ENCODE results near the gene MAPK14. TPM values are rescaled to one million over a fixed set of nuclear protein-coding genes. Genes with fewer than 3 reads are reported as not detected.
A peak's percentile ranks its signal among the peaks of the same experiment; 100 is the strongest.

MAPK14 gene
- total RNA-seq, 3 donors from 2014 or later (not counting 1 experiment from before 2014, with no cell fraction given), result 68.0 to 106 (median 84.5) TPM

- Histone ChIP-seq H3K4me1 (ENCODE audit: control insufficient read depth, insufficient read depth, low read length) (peaks cover 45% of the 10 kb centered on the region), H3K4me3 (ENCODE audit: low read length) (no peak overlapping the region), H3K27me3 (ENCODE audit: control insufficient read depth, insufficient read depth, low read length) (no peaks in the 10 kb centered on the region), H3K9me3 (ENCODE audit: control insufficient read depth, insufficient read depth, low read length) (no peaks in the 10 kb centered on the region), H3K36me3 (ENCODE audit: control insufficient read depth, insufficient read depth, low read length) (peaks cover 9% of the 10 kb centered on the region), H3K27ac (ENCODE audit: low read length) (peak overlapping the region; percentile 78)
- intact Hi-C loops (cut with micrococcal nuclease), result loop anchor here (2.0 kb wide), 1 partner anchor 98 kb away; the partner anchor contains the start of gene BRPF3
- H3K27ac Mint-ChIP-seq, result peak overlapping the region; percentile 92 to 96
- H3K36me3 Mint-ChIP-seq, result no peaks in the 10 kb centered on the region
- no peak for DNase-seq
- H3K9me3 Mint-ChIP-seq, result no peaks in the 10 kb centered on the region
- no peak for ATAC-seq
- H3K4me1 Mint-ChIP-seq, result peaks cover 71 to 73% of the 10 kb centered on the region in 2 donors
- H3K4me3 Mint-ChIP-seq, result peak overlapping the region; percentile 84
- 72% methylated on average over 2 of the region's 3 CpGs for WGBS (ENCODE audit: insufficient coverage)
- no peaks in the 10 kb centered on the region for H3K27me3 Mint-ChIP-seq (ENCODE audit: low read depth in 2 of 2)
- TF ChIP-seq CTCF (IDR thresholded peaks at IDR 0.05), result no peak
Observed at GRCh38 chr6:36098253-36098919, 70.8 kb downstream of the MAPK14 start.

DNA sequence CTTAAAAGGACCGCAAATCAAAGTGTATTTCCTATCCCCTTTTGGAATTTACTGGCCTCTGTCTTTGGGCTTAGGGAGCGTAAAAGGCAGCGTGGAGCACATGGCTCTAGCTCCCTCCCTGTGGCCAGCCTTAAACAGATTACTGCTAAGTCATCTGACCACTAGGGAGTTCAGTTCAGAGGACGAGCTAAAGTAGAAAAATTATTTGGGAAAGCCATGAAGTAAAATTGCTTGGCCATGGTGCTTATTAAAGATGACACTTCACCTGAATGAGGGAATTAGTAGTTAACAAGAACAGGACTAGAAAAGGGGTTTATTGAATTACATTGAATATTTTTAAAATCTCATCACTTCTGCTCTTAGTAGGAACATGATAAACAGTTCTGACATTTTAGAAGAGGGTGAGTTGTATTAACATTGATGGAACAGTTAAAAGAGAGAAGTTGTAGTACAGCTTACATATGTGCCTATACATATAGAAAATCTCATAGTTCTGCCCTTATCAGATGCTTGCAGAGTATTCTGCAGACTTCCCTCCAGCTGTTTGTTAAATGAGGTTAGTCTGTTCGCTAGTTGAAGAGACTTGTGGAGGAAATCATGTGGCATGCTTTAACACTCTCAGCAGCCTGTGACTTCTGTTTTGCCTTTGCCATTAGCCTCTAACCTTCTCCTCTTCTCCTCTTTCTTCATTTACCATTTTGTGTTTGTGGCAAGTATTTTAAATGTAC, 71.5 kb downstream of the MAPK14 start:
- Mint-ChIP-seq H3K4me3 (peak overlapping the region; percentile 84), H3K36me3 (no peaks in the 10 kb centered on the region), H3K4me1 (peaks cover 76 to 77% of the 10 kb centered on the region in 2 donors), H3K27ac (peak overlapping the region; percentile 92 to 96), H3K9me3 (no peaks in the 10 kb centered on the region), H3K27me3 (ENCODE audit: low read depth in 2 of 2) (no peaks in the 10 kb centered on the region)
- peaks cover 16% of the 10 kb centered on the region for H3K36me3 ChIP-seq (ENCODE audit: control insufficient read depth, insufficient read depth, low read length)
- H3K4me3 ChIP-seq (ENCODE audit: low read length), result no peak overlapping the region
- TF ChIP-seq CTCF (IDR thresholded peaks at IDR 0.05), result no peak
- H3K27me3 ChIP-seq (ENCODE audit: control insufficient read depth, insufficient read depth, low read length), result no peaks in the 10 kb centered on the region
- peaks cover 46% of the 10 kb centered on the region for H3K4me1 ChIP-seq (ENCODE audit: control insufficient read depth, insufficient read depth, low read length)
- intact Hi-C loops (cut with micrococcal nuclease), result loop anchor here (2.0 kb wide), 1 partner anchor 98 kb away; the partner anchor contains the start of gene BRPF3
- ATAC-seq (peak; percentile 50 to 76 (median 62)), DNase-seq (peak in 1 of 2 donors; percentile 55)
- 65% methylated on average over 4 of the region's 5 CpGs for WGBS (ENCODE audit: insufficient coverage)
- no peaks in the 10 kb centered on the region for H3K9me3 ChIP-seq (ENCODE audit: control insufficient read depth, insufficient read depth, low read length)
- peak overlapping the region; percentile 78 for H3K27ac ChIP-seq (ENCODE audit: low read length)

DNA sequence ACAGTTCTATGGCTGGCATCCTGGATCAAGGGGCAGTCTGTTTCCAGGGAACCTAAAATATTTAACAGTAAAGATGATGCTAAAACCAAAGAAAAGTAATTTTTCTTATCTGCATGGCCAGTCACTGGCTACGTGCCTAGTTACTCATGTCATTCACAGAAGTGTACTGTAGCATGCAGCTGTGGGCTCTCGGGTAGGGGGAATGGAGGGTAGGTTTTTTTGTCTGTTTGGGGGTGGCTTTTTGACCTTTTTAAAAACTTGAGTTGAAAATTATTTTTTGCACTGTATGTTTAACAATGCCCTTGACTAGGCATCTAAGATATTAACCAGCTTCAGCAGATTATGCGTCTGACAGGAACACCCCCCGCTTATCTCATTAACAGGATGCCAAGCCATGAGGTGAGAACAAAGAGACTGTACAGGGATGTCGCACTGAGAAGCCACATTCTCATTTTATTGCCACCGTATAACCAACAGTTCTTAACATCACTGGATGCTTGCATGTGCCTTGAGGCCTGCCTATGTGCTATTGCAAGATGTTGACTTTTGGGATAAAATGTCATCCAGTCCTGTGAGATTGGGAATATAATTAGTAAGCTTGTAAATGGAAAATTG, 72.4 kb downstream of the MAPK14 start:
- DNase-seq (peak in 1 of 2 donors; percentile 81), ATAC-seq (peak; percentile 80 to 89 (median 87))
- H3K36me3 Mint-ChIP-seq, result no peaks in the 10 kb centered on the region
- 12% methylated on average over 6 of the region's 6 CpGs for WGBS (ENCODE audit: insufficient coverage)
- no peaks in the 10 kb centered on the region for H3K27me3 Mint-ChIP-seq (ENCODE audit: low read depth in 2 of 2)
- Histone ChIP-seq H3K27me3 (ENCODE audit: control insufficient read depth, insufficient read depth, low read length) (no peaks in the 10 kb centered on the region), H3K9me3 (ENCODE audit: control insufficient read depth, insufficient read depth, low read length) (no peaks in the 10 kb centered on the region), H3K4me1 (ENCODE audit: control insufficient read depth, insufficient read depth, low read length) (peaks cover 46% of the 10 kb centered on the region), H3K4me3 (ENCODE audit: low read length) (no peak overlapping the region), H3K27ac (ENCODE audit: low read length) (peak overlapping the region; percentile 78), H3K36me3 (ENCODE audit: control insufficient read depth, insufficient read depth, low read length) (peaks cover 18% of the 10 kb centered on the region)
- intact Hi-C loops (cut with micrococcal nuclease), result loop anchor here (1.0 to 2.0 kb wide), 3 partner anchors 15 to 97 kb away; partner anchors contain the start of genes BRPF3 and MAPK14
- TF ChIP-seq CTCF (IDR thresholded peaks at IDR 0.05), result no peak
- peak overlapping the region; percentile 92 to 96 for H3K27ac Mint-ChIP-seq
- peaks cover 71 to 72% of the 10 kb centered on the region in 2 donors for H3K4me1 Mint-ChIP-seq
- peak overlapping the region; percentile 84 for H3K4me3 Mint-ChIP-seq
- H3K9me3 Mint-ChIP-seq, result no peaks in the 10 kb centered on the region

Measured in natural killer cell (primary cell).